HG03460 (cell line): ENCODE measurements around the gene ARL6IP5.

Source experiments
- ATAC-seq: cut with Tn5 transposase; IDR thresholded peaks from one replicate; pipeline ENCODE4 v1.9.1; 2021; ENCODE audit not compliant: unreplicated experiment

The ARL6IP5 gene

DNA sequence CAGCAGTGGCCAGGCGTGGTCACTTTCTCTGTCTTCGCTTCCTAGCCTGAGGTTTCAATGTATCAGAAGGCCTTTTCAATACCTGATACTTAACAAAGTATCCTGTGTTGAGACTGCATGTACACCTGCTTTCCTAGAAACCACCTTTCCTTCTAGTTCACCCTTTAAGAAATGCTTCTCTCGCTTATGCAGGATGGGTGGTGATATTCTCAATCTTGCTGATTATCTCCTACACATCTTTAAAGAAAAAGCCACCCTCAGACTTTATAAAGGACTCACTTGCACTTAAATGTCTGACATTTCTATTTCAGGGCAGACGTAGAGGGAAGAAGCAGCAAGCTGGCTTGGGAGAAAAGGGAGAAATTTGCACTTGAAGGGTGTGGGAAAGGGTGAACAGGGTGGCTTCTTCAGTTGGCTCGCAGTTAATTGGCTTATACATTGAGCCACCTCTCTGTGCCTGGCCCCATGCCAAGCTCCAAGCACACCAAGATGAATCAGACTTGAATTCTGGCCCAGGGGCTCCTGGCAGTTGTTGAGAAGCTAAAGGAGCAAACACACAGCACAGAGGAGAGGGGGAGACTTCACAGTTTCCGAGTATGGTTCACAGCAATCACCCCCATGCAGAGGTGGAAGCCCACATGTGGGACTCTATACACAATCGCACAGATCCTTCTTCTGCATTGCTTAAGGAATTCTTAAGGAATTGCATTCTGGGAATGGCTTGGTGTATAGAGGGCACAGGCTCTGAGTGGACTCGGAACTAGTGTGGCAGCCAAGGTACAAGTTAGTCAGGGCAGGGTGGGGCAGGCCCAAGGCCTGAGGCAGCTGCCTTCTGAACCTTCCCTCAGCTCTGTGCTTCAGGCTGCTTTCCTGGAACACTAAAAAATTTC lies 1.3 kb downstream of the ARL6IP5 start:
- no peak for ATAC-seq

DNA sequence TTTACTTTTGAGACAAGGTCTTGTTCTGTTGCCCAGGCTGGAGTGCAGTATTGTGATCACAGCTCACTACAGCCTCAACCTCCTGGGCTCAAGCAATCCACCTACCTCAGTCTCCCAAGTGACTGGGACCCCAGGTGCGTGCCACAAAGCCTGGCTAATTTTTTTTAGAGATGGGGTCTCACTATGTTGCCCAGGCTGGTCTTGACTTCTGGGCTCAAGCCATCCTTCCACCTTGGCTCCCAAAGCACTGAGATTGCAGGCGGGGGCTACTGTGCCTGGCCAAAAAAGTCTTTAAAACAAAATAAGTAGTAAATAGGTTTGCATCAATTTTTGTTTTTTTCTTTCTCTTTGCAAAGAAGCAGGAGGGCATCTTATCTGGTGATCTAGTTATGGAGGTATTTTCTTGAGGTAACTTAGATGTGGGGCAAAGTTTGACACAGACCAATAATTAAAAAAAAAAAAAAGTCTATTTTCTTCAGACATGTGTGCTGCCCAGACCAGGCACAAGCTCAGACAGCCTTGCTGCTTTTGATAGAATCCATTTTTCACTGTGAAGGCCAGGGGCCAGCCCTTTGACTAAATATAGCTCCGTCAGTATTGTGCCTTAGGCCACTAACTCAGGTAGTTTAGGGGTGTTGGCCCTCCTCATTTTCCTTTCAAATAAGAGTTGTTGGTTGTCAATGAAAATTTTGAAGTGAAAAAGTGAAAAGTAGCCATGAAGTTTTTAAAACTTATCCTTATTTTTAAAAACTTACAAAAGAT lies 2.5 kb downstream of the ARL6IP5 start:
- ATAC-seq = no peak

DNA sequence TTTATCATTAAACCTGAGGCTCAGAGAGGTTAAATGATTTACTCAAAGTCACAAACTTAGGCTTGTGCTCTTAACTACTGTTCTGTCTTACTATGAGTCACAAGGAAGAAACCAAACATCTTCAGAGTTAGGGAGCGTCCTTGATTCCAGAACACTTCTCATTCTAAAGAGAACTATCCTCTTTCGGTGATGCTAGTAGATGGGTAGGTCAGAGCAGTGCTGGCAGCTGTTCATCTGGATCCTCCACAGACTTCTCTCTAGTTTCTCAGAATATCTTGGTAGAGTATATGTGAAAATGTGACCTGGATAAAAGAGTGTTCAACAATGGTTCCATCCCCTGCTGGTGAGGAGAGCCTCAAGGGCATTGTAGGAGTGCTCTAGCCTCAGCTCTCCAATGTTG lies 3.3 kb downstream of the ARL6IP5 start:
- ATAC-seq = peak; percentile 23

DNA sequence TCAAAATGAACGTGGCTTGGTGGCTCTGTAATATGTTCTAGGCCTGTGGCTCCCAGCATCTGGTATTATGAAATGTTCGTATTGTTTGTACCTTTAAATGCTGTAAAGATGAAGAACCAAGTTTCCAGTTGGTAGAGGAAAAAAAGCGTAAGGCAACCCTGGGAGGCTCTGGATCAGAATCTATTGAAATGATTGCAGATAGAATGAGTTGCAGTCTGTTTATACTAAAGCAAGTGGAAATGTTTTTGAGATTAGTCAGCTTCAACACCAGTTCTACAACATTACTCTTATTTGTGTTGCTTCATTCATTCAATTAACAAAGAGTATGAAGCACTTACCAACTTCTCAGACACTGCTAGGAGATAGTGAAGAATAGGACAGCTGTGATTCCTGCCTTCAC lies 5.3 kb downstream of the ARL6IP5 start:
- ATAC-seq = no peak

DNA sequence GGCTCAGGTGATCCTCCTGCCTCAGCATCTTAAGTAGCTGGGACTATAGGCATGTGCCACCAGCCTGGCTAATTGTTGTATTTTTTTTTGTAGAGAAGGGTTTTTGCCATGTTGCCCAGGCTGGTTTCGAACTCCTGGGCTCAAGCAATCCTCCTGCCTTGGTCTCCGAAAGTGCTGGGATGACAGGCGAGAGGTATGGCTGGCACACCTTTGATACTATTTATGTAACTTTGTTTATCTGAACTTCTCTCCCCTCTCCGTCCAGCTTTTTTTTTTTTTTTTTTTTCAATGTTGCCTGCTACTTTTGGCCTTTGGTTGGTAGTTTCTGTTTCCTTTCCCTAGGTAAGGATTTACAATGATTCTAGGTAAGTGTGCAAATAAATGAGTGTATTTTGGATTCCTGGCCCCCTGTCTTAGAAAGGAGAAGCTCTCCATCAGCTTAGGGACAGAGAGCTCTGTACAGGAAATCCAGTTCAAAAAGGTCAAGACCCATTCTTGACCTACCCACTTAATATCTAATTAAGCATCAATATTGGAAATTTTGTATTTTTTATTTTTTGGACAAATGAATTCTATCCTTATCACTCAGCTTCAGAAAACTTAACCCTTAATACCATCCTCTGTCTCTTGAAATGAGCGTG lies 6.8 kb downstream of the ARL6IP5 start:
- no peak for ATAC-seq

DNA sequence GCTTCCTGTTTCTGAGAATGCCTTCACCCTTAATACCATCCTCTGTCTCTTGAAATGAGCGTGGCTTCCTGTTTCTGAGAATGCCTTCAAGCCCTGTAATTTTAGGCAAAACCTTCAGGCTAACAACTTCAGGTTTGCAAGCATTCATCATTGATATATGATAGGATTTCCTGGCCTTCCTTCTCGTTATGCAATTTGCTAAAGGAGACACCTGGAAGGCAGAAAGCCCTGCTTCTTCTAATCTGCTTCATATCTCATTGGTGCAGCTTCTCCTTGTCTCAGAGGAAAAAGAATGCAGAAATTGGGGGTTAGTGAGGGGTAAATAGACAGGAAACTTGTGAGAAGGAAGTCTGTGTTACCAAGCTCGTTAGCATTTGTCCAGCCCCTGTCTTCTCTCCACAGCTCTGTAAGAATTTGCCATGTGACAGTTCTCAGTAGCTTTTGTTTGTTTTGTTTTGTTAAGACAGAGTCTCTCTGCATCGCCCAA lies 7.3 kb downstream of the ARL6IP5 start:
- peak; percentile 65 for ATAC-seq

DNA sequence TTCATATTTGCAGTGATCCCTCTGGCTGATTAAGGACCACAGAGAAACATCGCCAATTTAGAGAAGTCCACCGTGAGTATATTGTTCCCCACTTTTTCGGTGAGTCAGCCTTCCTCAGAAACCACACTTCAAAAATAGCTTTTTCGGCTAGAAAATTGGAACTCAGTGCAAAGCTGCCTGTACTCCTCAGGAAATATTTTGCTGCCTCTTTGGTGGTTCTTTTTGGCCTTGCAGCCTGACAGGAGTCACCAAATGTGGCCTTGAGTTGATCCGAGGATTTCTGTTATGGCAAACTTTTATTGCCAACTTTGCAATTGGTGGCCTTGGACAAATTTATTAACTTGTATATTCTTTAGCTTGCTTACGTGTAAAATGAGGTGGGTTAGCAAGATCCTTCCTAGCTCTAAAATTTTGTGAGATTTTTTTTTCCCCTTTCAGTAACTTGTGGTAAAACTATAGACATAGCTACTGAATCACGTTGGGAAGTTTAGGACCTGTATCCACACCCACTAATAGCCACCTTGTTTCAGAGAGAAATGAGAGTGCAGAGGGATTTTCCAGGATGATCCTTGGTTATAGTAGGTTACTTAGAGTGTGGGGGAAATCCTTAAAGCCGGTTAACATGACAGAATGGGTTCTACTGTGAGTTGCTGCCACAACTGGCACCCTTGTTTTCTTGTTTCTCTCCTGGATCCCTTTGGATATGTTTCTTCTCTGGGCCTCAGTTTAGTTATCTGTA lies 9.9 kb downstream of the ARL6IP5 start:
- no peak for ATAC-seq

DNA sequence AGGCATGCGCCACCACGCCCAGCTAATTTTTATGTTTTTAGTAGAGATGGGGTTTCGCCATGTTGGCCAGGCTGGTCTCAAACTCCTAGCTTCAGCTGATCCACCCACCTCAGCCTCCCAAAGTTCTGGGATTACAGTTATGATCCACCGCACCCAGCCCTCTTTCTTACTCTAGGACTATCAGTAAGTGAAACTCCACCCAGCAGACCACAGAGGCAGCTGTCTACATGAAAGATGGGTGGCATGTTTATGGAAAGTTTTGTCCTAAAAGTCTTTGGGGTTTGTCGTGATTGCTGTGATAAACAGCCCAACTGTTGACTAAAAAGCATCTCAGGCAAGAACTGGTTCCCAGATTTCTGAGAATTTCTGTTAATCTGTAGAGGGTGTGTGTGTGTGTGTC lies 10.9 kb downstream of the ARL6IP5 start:
- ATAC-seq = no peak

DNA sequence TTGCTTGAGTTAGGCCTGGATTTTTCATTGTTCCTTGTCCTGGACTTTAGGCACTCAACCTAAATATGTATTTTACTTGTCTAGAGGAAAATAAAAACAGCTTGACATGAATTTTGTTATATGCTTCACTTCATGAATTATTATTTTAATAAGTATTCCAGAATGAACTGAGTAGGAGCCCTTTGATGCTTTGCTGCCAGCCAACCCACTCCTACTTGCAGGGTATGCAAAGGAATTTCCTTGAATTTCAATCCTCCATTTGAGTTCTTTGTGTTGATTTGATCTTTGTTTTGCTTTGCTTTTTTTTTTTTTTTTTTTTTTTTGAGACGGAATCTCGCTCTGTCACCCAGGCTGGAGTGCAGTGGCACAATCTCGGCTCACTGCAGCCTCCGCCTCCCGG lies 11.6 kb downstream of the ARL6IP5 start:
- ATAC-seq = no peak

DNA sequence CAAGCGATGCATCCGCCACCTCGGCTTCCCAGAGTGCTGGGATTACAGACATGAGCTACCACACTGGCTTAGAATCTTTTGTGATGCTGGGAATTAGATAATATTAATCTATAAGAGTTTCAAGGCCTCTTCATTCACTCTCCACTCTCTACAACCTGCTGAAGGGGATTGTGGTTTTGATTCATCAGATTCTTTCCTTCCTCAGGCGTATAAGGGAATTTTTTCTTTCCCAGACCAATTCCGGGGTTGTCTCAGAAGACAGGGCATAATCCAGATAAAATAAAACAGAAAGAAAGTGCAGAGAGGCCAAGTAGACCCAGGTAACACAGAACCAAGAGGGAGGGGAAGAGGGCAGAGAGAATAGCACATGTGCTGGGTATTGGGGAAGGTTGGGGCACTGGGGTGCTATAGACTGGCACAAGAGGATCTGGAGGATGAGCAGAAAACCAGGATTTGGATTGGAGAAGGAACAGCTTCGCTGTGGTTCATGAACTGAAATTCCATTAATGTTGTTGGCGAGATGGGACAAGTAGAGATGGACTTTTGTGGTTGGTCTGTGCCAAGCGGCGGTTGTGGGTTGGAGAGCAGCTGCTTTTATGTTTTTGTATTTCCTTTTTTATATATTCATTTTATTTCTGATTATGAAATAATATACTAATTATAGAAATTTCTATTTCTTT lies 12.8 kb downstream of the ARL6IP5 start:
- ATAC-seq = no peak

DNA sequence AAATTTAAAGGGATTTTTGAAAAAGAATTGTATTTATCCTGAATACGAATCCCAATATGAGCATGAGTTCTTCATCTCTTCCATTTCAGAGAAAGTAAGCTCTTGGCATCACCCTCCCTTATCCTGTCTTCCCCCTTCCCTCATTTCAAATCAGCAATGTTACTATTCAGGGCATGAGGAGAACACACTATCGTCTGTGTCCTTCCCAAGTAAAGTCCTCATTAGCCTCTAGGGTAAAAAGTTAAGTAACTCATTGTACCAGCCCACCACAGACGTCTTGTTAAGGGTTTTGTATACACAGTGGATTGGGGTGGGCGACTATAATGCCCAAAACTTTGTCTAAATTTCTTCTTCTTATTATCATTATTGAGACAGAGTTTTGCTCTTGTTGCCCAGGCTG lies 14.8 kb downstream of the ARL6IP5 start:
- ATAC-seq = no peak

DNA sequence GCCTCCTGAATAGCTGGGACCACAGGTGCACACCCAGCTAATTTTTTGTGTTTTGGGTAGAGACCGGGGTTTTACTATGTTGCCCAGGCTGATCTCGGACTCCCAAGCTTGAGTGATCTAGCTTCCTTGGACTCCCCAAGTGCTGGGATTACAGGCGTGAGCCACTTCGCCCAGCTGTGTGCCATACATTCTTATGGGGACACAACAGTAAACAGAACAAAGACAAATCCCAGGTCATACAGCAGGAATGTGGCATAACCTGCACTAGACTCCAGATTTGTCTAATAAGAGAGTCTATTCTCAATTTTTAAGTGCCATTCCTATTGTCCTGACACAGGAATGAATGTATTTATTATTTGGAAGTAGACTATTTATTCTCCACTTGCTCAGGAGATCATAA lies 17.6 kb downstream of the ARL6IP5 start:
- no peak for ATAC-seq

DNA sequence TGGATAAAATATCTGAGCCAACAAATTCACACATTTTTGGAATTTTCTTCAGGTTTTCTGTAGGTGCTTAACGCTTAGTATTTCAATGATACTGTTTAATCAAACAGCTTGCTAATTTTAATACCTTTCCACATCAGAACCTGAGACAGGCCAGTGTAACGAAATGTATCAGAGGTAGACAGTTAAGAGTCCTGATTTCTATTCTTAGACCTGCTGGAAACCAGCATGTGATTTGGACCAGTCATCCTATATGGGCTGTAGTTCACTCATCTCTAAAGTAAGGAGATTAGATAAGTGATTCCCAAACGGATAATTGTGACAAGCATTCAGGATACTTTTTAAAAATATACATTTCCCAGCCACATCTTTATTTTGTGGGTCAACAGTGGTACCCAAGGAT lies 18.4 kb downstream of the ARL6IP5 start:
- no peak for ATAC-seq

DNA sequence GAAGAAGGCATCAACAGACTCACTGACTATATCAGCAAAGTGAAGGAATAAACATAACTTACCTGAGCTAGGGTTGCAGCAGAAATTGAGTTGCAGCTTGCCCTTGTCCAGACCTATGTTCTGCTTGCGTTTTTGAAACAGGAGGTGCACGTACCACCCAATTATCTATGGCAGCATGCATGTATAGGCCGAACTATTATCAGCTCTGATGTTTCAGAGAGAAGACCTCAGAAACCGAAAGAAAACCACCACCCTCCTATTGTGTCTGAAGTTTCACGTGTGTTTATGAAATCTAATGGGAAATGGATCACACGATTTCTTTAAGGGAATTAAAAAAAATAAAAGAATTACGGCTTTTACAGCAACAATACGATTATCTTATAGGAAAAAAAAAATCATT lies 19.8 kb downstream of the ARL6IP5 start:
- ATAC-seq = no peak

DNA sequence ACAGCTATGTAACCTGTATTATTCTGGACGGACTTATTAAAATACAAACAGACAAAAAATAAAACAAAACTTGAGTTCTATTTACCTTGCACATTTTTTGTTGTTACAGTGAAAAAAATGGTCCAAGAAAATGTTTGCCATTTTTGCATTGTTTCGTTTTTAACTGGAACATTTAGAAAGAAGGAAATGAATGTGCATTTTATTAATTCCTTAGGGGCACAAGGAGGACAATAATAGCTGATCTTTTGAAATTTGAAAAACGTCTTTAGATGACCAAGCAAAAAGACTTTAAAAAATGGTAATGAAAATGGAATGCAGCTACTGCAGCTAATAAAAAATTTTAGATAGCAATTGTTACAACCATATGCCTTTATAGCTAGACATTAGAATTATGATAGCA lies 20.6 kb downstream of the ARL6IP5 start:
- ATAC-seq = no peak

DNA sequence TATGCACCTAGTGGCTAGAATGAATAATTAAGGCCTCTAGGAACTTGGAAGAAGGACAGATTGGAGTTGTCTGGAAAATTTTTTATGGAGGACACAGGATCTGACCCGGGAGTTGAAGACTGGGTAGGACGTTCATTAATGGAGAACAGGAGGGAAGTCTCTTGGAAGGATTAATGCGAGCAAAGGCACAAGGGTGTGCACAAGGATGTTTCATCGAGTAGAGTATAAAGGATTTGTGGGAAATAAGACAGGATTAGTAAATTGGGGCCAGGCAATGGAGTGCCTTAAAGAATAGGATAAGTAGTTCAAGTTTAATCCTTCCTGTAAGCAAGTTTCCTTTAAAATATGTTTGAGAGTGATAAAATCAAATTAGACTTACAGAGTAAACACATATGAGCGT lies 23.1 kb downstream of the ARL6IP5 start:
- no peak for ATAC-seq

DNA sequence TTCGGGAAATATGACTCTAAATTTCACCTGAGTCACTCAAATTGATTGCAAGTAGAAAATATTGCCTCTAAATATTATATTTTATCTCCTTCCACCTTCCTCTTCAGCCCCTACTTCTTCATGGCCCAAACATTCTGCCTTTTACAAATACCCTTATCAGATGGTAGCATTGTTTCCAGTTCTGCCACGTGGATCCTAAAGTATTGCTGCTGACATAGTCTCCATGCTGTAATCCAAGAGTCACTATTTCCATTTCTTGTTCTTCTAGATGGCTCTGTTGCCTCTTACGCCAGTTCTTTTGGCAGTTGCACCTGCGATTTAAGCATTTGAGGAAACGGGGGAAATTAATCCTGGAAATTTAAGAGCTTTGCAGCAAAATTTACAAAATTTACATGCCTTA lies 24.1 kb downstream of the ARL6IP5 start:
- ATAC-seq = no peak

DNA sequence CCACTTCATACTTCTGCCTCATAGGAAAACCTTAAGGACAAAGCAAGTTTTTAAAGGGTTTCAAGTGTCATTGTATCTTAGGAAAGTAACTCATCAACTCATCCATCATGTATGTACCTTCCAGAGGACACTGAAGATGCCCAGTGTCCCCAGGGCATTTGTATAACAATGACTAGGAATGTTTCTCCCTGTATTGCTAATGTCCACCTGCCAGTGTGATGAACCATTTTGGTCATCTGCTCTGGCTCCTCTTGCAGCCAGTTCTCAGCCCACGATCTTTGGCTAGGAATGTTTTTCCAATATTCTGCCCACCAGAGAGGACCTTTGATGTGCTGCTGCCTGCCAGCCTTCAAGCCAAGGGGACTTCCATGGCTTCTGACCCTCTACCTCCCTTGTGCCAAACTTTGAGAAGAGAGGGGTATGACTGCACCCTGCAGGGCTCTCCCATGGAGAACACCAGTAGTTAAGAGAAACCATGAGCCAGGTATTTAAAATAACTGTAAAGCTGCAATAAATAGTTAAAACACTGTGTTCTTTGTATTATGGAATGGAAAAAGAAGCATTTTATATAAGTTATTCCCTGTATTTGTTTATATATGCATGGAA lies 26.3 kb downstream of the ARL6IP5 start:
- no peak for ATAC-seq

DNA sequence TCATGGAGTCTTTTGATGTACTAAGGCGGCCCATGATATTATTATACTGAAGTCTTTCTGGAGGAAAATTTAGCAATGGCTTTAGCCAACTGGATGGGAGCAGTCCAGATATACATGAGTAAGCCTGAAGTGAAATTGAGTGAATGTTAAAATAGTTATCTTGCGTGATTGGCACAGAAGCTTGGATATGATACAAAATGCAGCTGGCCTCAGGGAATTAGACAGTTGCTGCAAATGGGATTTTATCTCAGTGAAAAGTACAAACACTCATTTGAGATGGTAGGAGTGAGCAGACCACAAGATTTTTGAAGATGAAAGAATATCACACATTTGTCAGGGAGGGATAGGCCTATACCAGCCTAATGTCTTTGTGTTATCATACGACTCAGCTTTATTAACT lies 28.8 kb downstream of the ARL6IP5 start:
- ATAC-seq = no peak

DNA sequence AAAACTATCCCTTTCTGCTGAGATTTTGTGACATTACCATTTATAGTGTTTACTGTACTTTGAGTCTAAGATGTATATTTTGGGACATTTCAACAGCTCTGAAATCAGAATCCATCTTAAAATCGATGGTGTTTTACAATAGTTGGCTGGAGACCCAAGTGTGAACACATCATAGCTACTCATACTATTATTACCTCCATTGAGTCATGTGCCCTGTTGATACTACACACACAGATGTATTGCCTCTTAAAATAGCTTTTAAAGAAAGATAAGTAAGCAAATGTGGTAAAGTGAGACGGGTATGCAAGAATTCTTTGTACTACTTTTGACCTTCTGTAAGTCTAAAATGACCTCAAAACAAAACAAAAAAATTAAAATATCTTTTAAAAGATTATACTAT lies 31.0 kb downstream of the ARL6IP5 start:
- ATAC-seq = no peak
